Measurements from ENCODE around the gene SSMEM1.

GRCh38 chr7:130254555-130254954 is 46.9 kb downstream of the SSMEM1 start:
- TF ChIP-seq CTCF (IDR thresholded peaks at IDR 0.05) (no peak), CREB1 (CRISPR knock-in tag; IDR thresholded peaks at IDR 0.05) (no peak), ATF6 (CRISPR knock-in tag; IDR thresholded peaks at IDR 0.05) (no peak), NFYB (CRISPR knock-in tag; conservative IDR thresholded peaks at IDR 0.05; ENCODE audit: low read depth) (no peak), JAZF1 (CRISPR knock-in tag; IDR thresholded peaks at IDR 0.05) (no peak), ZNF138 (CRISPR knock-in tag; conservative IDR thresholded peaks at IDR 0.05) (no peak), ZNF423 (CRISPR knock-in tag; IDR thresholded peaks at IDR 0.05) (no peak), HMGXB4 (CRISPR knock-in tag; IDR thresholded peaks at IDR 0.05) (no peak), TP53 (CRISPR knock-in tag; IDR thresholded peaks at IDR 0.05) (no peak), ESRRA (CRISPR knock-in tag; IDR thresholded peaks at IDR 0.05; ENCODE audit: borderline replicate concordance) (no peak), NR1H2 (CRISPR knock-in tag; IDR thresholded peaks at IDR 0.05) (no peak), E2F5 (CRISPR knock-in tag; IDR thresholded peaks at IDR 0.05) (no peak)

Measured in WTC11 (cell line).